HG02798 (cell line): Measurements from ENCODE around the gene SMARCAL1.

Experiments
- ATAC-seq: cut with Tn5 transposase; IDR thresholded peaks from one replicate; pipeline ENCODE4 v1.9.1; 2021; ENCODE audit warnings: mild to moderate bottlenecking; ENCODE audit not compliant: unreplicated experiment, poor library complexity

SMARCAL1 gene

DNA sequence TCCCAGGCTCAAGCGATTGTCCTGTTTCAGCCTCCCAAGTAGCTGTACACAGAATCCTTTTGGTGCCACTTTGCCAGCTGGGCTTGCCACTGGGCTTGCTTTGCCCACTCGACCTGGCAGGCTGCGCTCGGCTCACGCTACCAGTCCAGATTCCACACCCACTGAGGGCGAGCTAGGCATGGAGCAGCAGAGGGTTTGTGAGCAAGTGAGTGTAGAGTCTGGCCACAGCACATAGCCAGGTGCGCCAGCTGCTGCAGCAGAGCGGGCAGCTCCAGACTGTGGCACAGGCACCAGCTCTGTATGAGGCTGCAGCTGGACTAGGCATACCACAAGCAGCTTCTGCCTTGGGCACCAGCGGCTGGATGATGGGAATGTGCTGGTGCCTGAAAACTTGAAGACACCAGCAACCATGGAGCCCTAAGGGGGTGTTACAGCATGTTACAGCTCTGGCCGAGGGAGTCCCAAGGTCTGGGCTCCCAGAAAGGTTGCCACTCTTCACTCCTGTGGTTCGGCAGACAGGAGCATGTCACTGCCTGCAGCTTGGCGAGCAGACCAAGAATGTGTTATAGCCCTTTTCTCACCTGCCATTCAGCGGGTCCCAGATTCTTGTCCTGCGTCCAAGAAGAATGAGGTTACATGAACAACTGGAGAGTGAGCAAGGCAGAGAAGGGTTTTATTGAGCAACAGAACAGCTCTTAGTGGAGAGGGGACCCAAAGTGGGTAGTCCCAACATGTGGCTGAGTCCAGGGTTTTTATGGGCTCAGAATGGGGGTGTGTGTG, 12.9 kb downstream of the SMARCAL1 start:
- ATAC-seq, result no peak

DNA sequence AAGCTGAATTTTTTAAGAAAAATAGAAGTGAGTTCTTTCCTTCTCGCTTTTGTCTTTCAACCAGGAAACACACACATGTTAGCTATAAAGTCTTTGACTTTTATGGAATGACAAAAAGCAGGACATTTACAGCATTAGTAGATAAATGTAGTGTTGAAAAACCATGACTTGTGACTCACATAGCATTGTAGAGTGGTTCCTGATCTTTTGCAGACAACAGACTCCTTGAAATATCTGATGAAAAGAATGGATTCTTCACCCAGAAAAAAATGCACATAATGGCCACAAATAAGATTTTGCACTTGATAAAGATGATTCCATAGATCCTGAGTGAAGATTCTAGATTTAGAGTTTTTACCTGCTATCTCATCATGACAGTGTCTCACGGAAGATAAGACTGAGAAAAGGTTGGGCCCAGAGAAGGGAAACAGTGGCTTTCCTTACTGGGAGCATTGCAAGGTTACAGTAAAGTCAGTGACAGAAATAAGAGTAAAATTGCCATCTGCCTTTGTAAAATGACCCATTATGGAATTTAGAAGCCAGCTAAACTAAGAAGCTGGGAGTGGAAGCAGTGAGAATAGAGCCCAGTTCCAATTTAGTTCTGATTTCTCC, 14.0 kb downstream of the SMARCAL1 start:
- ATAC-seq, result no peak

DNA sequence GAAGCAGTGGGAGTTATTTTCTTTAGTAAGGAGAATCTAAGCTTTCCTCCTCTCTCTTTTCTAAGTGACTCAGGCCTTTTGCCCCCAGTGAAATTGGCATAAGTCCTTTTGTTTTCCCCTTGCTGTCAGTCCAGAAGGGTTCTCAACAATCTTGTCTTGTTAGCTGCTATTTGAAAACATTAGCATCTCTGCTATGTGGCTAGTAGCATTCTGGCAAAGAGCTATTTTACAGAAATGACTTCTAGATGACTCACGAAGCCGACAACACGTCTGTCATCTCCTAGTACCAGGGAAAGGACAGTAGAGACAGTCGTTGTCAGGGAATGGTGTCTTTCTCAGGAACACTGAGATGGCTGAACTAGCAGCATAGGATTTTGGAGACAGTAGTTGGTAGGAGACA, 14.7 kb downstream of the SMARCAL1 start:
- no peak for ATAC-seq

DNA sequence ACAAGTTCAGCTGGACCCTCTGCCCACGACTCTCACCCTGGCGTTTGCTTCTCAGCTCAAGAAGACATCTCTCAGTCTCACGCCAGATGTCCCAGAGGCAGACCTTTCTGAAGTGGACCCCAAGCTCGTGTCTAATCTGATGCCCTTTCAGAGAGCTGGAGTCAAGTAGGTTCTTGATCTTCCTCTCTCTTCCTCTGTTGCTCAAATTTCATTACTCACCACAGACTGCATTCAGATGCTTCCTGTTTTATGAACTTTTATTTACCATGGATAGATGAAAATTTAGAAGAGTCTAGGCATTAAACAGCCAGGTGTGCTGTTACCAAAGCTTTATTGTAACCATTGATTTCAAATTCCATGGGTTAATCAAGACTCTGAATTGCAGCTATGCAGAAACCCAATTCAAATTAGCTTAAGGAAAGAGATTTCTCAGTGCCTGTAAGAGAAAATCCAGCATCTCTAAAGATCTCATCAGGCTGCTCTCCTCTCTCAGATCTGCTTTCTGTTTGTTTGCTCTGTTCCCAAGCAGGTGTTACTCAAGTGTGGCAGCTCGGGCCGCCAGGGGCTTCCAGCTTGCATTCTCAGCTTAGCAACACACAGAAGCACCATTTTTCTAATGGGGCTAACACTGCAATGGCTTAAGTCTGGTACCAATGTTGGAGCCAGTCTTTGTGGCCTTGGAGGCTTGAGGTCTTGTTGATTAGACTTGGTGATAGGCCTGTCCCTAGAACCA, 16.5 kb downstream of the SMARCAL1 start:
- no peak for ATAC-seq

DNA sequence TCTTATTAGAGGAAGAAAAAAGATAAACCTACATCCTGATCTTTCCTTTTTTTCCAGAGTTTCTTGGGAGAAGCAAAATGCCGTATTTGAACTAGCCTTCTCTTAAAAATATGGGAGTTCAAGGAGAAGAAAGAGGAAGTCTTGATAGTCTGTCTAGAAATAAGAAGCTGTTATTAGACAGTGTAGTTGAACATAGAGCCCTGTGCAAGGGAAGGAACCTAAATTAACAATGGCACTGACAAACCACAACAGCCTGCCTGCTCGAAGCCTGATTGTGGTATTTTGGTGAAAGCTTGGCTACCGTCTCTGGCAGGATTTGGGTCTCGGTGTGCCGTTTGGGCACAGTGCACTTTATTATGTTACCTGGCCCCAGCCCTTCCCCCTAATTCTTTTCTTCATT, 17.1 kb downstream of the SMARCAL1 start:
- ATAC-seq, result no peak

DNA sequence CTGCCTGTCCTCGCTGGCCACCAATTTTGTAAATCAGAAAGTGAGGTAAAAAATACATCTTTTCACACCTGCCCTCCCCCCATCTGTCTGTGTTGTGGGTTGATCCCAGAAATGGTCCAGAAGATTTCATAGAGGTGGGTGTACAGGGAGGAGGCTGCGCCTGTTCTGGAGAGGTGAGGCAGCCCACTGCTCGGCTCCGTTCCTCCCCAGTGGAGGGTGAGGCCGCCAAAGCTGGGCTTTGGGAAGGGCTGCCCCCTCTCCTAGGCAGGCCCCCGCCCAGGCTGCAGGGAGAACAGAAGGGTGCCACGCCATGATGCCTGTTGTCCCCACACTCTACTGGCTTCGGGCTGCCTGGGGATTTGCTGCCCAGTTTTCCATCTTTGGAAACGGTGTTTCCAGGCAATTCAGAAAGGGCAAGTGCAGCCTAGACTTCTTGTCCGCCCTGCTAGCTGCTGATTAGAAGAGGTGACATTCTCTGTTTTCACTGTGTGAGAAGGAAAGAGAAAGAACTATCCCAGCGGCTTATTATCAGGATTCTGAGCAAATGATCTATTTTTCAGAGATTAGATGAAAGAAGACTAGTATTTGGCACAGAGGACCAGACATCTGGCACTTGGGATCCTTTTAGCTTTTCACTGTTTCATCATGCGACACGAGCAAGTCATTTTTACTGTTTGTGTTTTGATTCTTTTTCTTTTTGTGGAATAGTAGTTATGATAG, 18.7 kb downstream of the SMARCAL1 start:
- no peak for ATAC-seq

DNA sequence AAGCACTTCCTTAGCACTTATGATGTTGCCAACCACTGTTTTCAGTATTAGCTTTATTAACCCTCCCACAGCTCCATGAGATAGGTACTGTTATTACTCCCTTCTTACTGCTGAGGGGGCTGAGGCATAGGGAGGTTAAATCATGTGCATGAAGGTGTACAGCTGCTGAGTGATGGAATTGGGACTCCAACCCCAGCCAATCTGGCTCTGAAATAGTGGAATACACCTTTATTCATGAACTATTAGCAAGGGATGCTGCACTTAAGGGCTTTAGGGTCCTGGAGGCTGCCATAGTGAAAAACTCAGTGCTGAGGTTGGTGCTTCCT, 19.2 kb downstream of the SMARCAL1 start:
- ATAC-seq, result no peak

DNA sequence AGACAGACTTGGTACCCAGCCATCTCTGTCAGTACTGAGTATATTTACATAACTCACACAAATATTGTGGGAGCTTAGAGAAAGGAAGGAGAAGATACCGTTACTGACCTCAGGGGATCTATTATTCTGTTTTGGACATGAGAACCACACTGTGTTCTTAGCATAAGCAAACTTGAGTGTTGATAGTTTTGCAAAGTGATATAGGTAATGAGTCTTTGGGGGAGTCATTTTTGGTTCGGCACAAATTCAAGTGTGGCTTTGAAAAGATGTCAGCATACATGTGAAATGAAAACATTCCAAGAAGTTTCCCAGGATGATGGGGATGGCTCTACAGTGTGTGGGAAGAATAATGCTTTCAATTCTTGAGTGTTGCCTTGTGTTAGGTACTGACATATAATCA, 24.1 kb downstream of the SMARCAL1 start:
- ATAC-seq, result no peak

DNA sequence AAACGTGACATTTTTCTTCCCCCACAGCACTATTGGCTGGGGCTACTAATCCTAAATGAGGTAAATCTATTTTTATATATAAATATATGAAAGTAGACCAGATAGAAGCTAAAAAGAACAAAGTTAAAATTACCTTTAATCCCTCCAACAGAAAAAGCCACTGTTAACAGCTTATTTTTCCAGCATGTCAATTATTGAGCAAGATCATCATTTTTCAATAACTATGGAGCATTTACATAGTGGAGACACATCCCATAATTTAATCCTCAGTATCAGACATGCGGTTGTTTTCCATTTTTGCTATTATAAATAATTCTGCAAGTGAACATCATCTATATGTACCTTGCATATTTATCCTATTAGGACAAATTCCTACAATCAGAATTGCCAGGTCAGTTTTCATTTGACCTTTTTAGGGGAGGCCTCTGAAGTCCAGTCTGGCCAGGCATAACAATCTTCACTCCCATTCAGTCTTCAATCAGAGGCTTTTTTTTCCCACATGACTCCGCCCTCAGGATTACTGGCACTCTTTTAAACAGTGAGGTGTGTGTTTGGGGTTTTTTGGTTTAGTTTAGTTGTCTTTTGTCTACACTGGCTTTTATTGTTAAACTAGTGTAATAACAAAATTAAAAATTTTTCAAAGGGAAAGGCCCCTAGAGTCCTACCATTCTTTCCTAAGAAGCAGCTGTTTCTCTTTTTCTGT, 29.2 kb downstream of the SMARCAL1 start:
- ATAC-seq, result no peak

DNA sequence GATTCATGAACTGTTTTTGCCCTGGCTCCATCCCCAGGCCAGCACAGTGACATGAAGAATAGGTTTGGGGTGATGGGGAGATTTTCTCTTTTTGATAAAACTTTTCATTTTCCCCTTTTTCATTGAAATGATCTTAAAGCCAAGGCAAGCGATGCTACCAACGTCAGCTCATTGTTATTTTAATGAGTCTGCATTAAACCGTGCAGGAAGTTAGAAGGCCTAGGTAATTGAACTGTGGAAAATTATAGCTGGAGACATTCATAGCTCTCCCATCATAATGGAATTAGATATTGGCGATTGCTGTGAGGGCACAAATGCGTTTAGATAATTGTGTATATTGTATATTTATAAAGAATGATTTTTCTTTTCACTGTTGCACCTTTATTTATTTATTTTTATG, 33.2 kb downstream of the SMARCAL1 start:
- no peak for ATAC-seq

DNA sequence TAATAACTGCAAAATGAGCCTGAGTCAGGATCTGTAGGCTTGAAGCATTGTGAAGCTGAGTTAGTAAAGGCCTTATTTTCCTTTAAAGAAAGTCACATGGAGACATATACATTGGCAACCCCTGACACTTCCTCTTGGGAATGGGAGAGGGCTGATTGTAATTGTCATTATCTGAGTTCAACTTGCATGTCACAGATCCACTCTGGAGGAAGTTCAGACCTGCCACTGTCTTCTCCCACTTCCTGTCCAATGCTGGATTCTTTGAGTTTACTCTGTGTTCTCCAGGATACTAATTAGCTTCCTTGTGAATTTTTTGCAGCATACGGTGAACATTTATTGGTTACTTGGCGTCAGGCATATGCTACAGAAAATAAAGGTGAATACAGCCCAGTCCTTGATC, 34.1 kb downstream of the SMARCAL1 start:
- no peak for ATAC-seq

DNA sequence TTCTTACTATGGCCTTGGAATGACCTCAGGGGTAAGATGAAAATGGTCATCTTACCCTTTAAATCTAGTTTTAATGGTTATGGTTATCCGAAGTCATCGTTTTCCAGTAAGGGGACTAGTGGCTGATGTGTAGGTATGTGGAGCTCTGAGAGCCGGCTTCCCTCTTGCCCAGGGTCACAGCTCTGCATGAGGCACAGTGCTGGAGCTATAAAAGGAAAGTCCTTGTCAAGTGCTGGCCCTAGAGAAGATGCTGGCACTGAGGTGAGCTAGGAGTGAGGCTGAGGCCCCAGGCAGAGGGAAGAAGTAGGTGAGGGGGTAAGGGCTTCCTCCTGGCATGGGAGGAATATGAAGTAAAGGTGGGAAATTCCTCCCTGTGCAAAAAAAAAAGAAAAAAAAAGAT, 35.0 kb downstream of the SMARCAL1 start:
- no peak for ATAC-seq

DNA sequence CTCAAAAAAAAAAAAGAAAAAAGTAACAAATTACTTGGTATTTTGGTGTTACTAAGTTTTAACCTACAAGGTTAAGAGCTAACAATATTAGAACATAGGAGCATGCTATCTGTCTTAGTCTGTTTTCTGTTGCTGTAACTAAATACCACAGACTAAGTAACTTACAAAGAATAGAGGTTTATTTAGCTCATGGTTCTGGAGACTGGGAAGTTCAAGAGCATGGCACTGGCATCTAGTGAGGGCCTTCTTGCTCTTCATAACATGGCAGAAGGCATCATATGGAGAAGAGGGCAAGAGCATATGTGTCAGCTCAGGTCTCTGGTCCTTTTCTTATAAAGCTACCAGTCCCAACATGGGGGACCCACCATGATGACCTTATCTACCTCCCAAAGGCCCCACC, 36.5 kb downstream of the SMARCAL1 start:
- ATAC-seq, result no peak

DNA sequence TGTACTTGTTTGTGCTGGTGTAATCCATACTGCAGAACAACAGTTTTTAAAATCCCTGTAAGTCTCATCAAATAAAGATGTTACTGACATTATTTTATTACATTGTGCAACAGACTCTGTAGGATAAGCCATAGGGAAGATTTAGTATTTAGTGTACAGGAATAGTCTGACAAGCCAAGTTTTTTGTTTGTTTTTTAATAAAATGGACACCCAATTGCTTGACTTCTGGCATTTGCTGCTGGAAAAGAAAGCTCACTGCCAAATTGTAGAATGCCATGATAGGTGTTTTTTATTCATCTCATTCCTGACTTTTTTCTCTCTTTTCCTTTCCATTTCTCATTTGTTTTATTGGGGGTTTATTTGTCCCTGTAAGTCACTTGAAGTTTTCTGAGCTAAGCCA, 38.1 kb downstream of the SMARCAL1 start:
- no peak for ATAC-seq

DNA sequence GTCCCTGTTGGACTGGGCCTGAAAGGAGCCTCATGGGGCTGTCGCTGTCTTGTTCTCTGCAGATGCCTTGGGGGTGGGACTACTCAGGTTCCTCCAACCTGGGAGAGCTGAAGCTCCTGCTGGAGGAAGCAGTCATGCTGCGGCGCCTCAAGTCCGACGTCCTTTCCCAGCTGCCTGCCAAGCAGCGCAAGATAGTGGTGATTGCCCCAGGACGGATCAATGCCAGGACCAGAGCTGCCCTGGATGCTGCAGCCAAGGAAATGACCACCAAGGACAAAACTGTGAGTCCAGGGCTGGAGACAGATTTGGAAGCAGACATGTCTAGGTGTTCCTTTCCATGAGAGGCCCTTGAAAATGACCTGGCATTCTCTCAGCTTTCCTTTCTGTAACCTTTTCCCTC, 38.5 kb downstream of the SMARCAL1 start:
- ATAC-seq, result no peak

DNA sequence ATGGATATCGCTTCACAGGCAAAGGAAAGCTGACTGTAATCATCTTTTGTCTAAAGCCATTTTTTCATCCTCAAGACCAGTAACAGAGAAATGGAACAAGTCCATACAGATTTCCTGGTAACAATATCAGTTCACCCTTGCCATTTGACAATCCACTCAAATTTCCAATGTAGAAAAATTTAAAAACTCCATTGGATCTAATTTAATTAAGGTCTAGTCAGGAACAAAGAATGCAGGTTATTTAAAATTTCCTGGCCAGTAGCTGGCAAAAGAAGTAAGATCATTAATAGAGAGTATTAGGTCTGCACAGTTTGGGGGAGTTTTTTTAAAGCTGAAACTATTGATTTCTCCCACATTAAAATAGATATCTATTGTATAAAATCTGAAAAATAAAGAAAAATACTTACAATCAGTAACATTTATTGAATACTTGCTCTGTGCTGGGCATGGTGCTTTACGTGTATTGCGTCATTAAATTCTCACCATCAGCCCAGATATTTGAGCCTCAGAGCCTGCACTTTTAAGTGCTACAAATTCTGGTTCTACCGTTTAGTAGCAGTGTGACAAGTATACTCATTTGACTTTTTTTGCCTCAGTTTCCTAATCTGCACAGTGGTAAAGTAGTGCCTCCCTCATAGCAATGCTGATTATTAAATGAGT, 41.8 kb downstream of the SMARCAL1 start:
- ATAC-seq, result no peak

DNA sequence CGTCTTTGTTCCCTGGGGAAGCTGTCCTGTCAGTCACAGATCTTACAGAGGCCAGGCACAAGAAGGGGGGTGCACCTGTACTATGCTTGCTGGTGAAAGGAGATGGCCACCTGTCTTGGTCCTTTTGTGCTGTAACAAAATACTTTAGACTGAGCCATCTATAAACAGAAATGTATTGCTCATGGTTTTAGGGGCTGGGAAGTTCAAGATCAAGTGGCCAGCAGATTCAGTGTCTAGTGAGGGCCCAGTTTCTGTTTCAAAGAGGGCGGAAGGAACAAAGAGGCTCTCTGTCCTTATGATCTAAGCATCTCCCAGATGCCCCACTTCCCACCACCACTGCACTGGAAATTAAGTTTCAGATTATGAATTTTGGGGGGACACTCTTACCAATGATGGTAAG, 50.9 kb downstream of the SMARCAL1 start:
- ATAC-seq, result no peak

DNA sequence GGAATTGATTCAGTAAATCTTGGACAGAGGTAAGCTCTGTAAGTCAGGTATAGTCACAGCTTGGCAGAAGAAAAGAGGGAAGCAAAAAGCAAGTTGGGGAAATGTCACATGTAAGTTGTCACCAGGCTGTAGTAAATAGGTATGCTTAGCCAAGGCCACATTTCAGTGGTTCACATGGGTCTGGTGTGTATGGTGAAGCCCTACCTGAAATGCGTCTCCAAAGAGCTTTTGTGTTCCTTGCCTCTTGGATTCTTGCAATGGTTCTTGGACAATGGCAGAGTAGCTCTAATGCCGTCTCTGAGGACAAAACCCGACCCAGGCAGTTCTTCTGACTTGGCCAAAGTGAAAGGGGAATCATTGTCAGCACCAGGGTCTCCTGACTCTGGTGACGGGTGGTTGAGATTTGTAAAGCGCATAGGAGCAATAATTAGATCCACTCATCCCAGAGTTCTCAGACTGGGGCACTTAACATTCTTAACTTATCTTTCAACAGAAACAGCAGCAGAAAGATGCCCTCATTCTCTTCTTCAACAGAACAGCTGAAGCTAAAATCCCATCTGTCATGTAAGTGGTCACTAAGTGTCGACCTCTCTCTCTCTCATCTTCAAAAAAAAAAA, 51.9 kb downstream of the SMARCAL1 start:
- ATAC-seq, result no peak

DNA sequence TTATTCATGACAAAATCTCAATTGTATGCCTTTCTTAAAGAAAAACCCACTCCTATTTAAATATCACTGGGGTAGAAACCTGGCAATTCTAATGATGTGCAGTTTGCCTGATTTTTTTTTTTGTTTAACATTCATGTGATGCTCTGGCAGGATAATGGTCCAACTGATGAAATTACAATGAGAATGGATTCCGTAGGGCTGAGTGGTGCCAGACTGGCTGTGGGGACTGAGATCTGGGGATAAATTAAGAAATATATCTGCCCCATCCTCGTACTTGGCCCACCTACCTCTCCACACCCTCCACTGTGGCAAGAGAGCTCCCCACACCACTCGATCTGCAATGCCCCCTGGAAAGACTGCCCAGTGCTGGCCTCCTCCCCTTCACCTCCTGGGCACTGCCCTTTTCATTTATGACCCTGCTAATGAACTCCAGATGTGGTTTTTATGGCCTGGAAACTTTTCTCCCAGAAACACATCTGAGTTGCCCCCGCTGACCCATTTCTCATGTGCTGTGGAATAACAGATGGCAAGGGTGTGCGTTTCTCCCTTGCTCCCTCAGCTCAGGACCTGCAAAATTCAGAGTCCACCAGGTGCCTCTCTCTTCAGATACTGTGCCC, 53.4 kb downstream of the SMARCAL1 start:
- no peak for ATAC-seq
